Heart right ventricle (tissue), 16 donors: Measurements from ENCODE around the gene CA12. TPM values are rescaled to one million over a fixed set of nuclear protein-coding genes. Genes with fewer than 3 reads are reported as not detected.

Experiments
- ATAC-seq, 8 donors: fragments of 200-7000 bp; cut with Tn5 transposase; one replicate each; pipeline ENCODE4 v1.9.1; 2020; ENCODE audit warnings: mild to moderate bottlenecking in 8 of 8, moderate library complexity in 8 of 8, moderate number of reproducible peaks in 1 of 8
- DNase-seq, 2 donors: peaks; one replicate each; pipeline ENCODE4 v3.0.0-alpha.2; 2020
- H3K27ac ChIP-seq, 10 donors: fragments of 200-600 bp; sonication (generic) in 2 of 10; one replicate each; pipeline versions ENCODE4 v1.5.0 to v1.8.0; 2020 to 2022; ENCODE audit warnings: mild to moderate bottlenecking in 3 of 10
- H3K27me3 ChIP-seq, 7 donors: fragments of 200-600 bp; one replicate each; pipeline ENCODE4 v1.8.0; 2021 to 2022; ENCODE audit warnings: mild to moderate bottlenecking in 2 of 7
- H3K36me3 ChIP-seq, 9 donors: fragments of 200-600 bp; sonication (generic) in 1 of 9; one replicate each; pipeline versions ENCODE4 v1.5.0 to v1.8.0; 2020 to 2022; ENCODE audit warnings: mild to moderate bottlenecking in 2 of 9
- H3K4me1 ChIP-seq, 9 donors: fragments of 200-600 bp; sonication (generic) in 1 of 9; one replicate each; pipeline versions ENCODE4 v1.5.0 to v1.8.0; 2020 to 2022; ENCODE audit warnings: mild to moderate bottlenecking in 4 of 9
- H3K4me3 ChIP-seq, 10 donors: fragments of 200-600 bp; sonication (generic) in 2 of 10; one replicate each; pipeline versions ENCODE4 v1.5.0 to v1.8.0; 2020 to 2022; ENCODE audit warnings: mild to moderate bottlenecking in 7 of 10, moderate library complexity in 2 of 10
- H3K9me3 ChIP-seq, 11 donors: fragments of 200-600 bp in 10 of 11; sonication (generic) in 2 of 11; one replicate each; pipeline versions ENCODE4 v1.5.0 to v1.8.0; 2013 to 2022; ENCODE audit warnings: mild to moderate bottlenecking in 2 of 11, control low read depth in 1 of 11, moderate library complexity in 1 of 11
- CTCF ChIP-seq, 9 donors: fragments of 200-600 bp; sonication (generic) in 2 of 9; IDR thresholded peaks; one replicate each; pipeline versions ENCODE4 v1.5.0 to v1.8.0; 2021 to 2022; ENCODE audit warnings: antibody characterized with exemption in 9 of 9, mild to moderate bottlenecking in 5 of 9, moderate library complexity in 1 of 9
- WGBS, 2 donors: extraction: QIAGEN DNeasy Blood & Tissue Kit; methylation state at CpG; one replicate each; pipeline ENCODE4 v1.1.7; 2013; ENCODE audit warnings: inconsistent platforms in 1 of 2; 5-methylcytosine and 5-hydroxymethylcytosine counted together
- intact Hi-C, 10 donors: fragments of 100-400 bp; cut with DNase I; formaldehyde crosslinking; loops; one replicate each; pipeline versions ENCODE4 v1.11.1 to v1.14.2; 2022
- polyA plus RNA-seq, 2 donors: library from polyadenylated mRNA; stranded (reverse); fragments of 200-250 nt; gene quantifications; one replicate each; pipeline ENCODE4 v1.2.3, GENCODE V29; 2013
- total RNA-seq, 10 donors: library from RNA; stranded (reverse); fragmentation: NEBNext Ultra II Directional in 3 of 10; extraction: Animal tissue kit (Norgen Biotek cat#: 25700) in 3 of 10; gene quantifications; one replicate each; pipeline versions ENCODE4 v1.2.1 to v1.2.4, GENCODE V29; 2021 to 2023
- donor health status: Arrhythmogenic right ventricular cardiomyopathy.
- donor health status: ischemic (EF 13 %, LVEDD 7.1; RV severe dilation, severe dysfunction).
- donor health status: healthy with polysubstance abuse.
- donor health status: DM: no; HTN: yes; CAD: no.
- donor health status: DM: no; HTN: no; CAD: no.
- donor health status: ischemic (EF 25% LVEDD 6.9; RV normal size, moderate dysfunction).
- donor health status: ischemic (EF 25% LVEDD 5.7; RV mildly dilated, moderate dysfunction).
- donor health status: healthy.
- donor health status: DM: yes; HTN: yes; CAD: no.
- donor health status: Ischemic cardiomyopathy.
- donor health status: ischemic (EF 35%, LVEDD 5.7; RV mildly dilated, moderate dysfunction).
- donor health status: nonischemic (EF 11% LVEDD 7.7; RV severe dilation, severe dysfunction).
- donor health status: DM: yes; HTN: yes; CAD: no.
- donor health status: PGD.
- donor health status: ischemic (EF 29% LVEDD 5.4; RV normal size, mild dysfunction).
- donor health status: nonischemic (EF 23%, LVEDD 6.1; RV moderate dilation, normal function).

The CA12 gene
- total and polyA plus RNA-seq, 12 donors, result 0.07 to 1.3 (median 0.15) TPM; not detected in 1

GRCh38 chr15:63370764-63371163, 10.9 kb downstream of the CA12 start:
- no peak for DNase-seq
- peaks cover 0 to 36% (median 18%) of the 10 kb centered on the region in 9 donors for H3K4me1 ChIP-seq
- no peaks in the 10 kb centered on the region for H3K27me3 ChIP-seq
- H3K27ac ChIP-seq, result no peak overlapping the region
- 86 to 95% methylated on average over 4 of the region's 4 CpGs for WGBS, 2 donors
- intact Hi-C loops, result no loop called here
- no peak for TF ChIP-seq CTCF (IDR thresholded peaks at IDR 0.05)
- no peaks in the 10 kb centered on the region for H3K9me3 ChIP-seq
- no peak for ATAC-seq
- no peak overlapping the region for H3K4me3 ChIP-seq
- H3K36me3 ChIP-seq, result no peaks in the 10 kb centered on the region

DNA sequence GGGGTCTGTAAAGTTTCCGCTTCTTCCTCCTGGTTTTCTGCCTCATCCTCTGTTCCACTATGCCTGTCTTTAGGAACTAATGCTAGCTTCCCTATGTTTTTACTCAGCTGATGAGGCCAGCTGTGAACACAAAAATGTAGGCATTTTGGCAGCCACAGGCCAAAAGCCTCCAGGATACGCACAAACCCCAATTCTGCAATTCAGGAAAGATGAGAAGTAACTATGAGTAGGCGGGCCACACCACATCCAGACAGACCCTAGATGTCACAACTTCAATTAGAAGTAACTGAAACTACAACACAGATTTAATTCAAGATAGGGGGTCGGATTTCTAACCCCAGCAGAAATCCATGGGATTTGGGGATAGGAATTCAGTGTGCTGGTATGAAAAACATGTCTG, 11.9 kb downstream of the CA12 start:
- no peak for ATAC-seq
- Histone ChIP-seq H3K36me3 (no peaks in the 10 kb centered on the region), H3K4me1 (peaks cover 0 to 26% (median 9%) of the 10 kb centered on the region in 9 donors), H3K4me3 (no peak overlapping the region), H3K9me3 (no peaks in the 10 kb centered on the region), H3K27me3 (no peaks in the 10 kb centered on the region), H3K27ac (peak overlapping the region in 1 of 10 donors; percentile 20)
- TF ChIP-seq CTCF (IDR thresholded peaks at IDR 0.05), result no peak
- intact Hi-C loops, result no loop called here
- WGBS, 2 donors, result 95% methylated on average over 4 of the region's 4 CpGs
- DNase-seq, result no peak

DNA sequence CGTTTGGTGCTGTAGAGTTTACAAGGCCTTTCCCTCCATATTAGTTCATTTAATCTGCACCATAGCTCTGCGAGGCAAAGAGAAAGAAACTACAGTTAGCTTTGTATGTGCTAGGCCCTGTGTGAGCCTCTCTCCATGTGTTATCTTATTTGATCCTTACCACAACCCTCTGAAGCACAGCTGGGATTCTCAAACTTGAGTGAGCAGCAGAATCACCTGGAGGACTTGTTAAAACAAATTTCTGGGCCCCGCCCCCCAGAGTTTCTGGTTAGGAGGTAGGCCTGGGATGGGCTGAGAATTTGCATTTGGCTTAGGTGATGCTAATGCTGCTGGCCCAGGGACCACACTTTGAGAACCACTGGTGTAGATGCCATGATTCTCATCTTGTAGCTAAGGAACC, 12.3 kb downstream of the CA12 start:
- intact Hi-C loops, result no loop called here
- no peak for TF ChIP-seq CTCF (IDR thresholded peaks at IDR 0.05)
- Histone ChIP-seq H3K27me3 (no peaks in the 10 kb centered on the region), H3K27ac (no peak overlapping the region), H3K4me1 (peaks cover 0 to 21% (median 4%) of the 10 kb centered on the region in 9 donors), H3K36me3 (no peaks in the 10 kb centered on the region), H3K4me3 (no peak overlapping the region), H3K9me3 (no peaks in the 10 kb centered on the region)
- 91 to 92% methylated on average over 3 of the region's 3 CpGs for WGBS, 2 donors
- no peak for DNase-seq
- no peak for ATAC-seq

DNA sequence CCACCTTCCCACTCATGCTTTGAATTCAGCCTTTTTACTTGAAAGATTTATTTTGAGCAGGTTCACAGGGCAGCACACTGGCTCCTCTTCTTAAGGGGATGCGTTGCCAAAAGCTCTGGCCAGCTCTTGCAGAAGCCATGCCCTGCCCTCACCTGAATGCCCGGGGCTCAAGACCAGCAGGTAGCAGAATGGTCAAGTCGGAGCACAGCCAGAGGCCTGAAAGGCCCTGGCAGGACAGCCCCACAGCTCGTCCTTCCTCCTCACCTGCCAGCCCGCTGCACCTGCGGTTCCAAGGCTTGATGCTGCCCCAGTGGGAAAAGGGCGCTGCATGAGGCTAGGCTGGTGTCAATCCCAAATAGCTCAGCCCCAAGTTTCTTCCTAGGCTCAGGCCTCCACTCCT, 13.1 kb downstream of the CA12 start:
- no peaks in the 10 kb centered on the region for H3K36me3 ChIP-seq
- intact Hi-C loops, result no loop called here
- no peak for TF ChIP-seq CTCF (IDR thresholded peaks at IDR 0.05)
- 97% methylated on average over 7 of the region's 7 CpGs for WGBS, 2 donors
- H3K4me3 ChIP-seq, result no peak overlapping the region
- ATAC-seq (no peak), DNase-seq (no peak)
- no peaks in the 10 kb centered on the region for H3K27me3 ChIP-seq
- H3K4me1 ChIP-seq, result peaks cover 0 to 15% (median 0%) of the 10 kb centered on the region in 9 donors
- H3K27ac ChIP-seq, result no peak overlapping the region
- H3K9me3 ChIP-seq, result no peaks in the 10 kb centered on the region
